SK-MEL-5 (cell line): ENCODE results near the gene NHLRC1. TPM values are rescaled to one million over a fixed set of nuclear protein-coding genes. Genes with fewer than 3 reads are reported as not detected.
A peak's percentile ranks its signal among the peaks of the same experiment; 100 is the strongest.
"Not testable (repeated sequence)": the region's sequence is repeated elsewhere in the genome, so short reads cannot be mapped to it uniquely, and the experiment has no call there.

ENCODE experiments used
- DNase-seq: peaks from one replicate; pipeline ENCODE4 v3.0.0-alpha.2; 2016; ENCODE audit warnings: low read depth, low spot score
- in situ Hi-C: cut with HindIII; loops from 2 replicates; pipeline ENCODE4 v1.10.0; 2016; ENCODE audit warnings: low sequenced_read_pairs, high pct_unique_total_duplicates, low pct_unique_long_range_greater_than_20kb
- polyA plus RNA-seq, 2 experiments: library from polyadenylated mRNA; depleted of rRNA; stranded (reverse); fragments of >200 nt; gene quantifications; 2 replicates each; pipeline ENCODE4 v1.2.3, GENCODE V29; 2015
- total RNA-seq: library from RNA; depleted of rRNA; stranded (reverse); fragments of >200 nt; shearing (Covaris generic); gene quantifications from 2 replicates; pipeline ENCODE4 v1.2.3, GENCODE V29; 2014; rRNA removed

Gene NHLRC1
- 4.4 and 5.0 TPM in 2 replicates for total RNA-seq
- 4.9 and 5.4 TPM in 2 replicates for polyA plus RNA-seq (2015; cell fraction: cytosol; rRNA removed)
- polyA plus RNA-seq (2015; cell fraction: nucleus; rRNA removed), result 0.76 and 3.7 TPM in 2 replicates

- DNase-seq, result peak; percentile 95
- in situ Hi-C loops, result no loop called here
These were observed at the start of gene NHLRC1 for GRCh38 chr6:18122128-18123093. Gene NHLRC1, minus strand, starts transcription at chr6:18122677. Its CDS starts 71 bp downstream, at chr6:18122606.

DNA sequence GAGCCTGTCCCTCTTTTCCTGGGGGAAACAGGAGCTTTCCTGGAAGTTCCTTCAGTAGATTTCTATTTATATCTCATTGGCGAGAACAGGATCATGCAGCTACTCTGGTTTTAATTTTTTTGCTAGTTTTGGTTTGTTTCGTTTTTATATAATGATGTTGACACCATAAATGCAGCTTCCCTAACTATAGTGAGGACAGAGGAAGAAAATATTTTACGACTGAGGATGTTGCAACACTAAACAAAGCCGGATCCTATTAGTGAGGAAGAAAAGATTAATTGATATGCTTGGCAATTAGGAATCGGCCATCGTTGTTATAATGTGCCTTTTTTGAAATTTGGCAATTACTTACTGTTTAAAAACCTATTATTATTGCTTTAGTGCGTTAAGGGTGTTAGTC is 49.4 kb upstream of the NHLRC1 start:
- in situ Hi-C loops, result no loop called here
- no peak for DNase-seq

GRCh38 chr6:18168264-18168663 is 45.8 kb upstream of the NHLRC1 start:
- in situ Hi-C loops, result no loop called here
- no peak for DNase-seq

- in situ Hi-C loops, result no loop called here
- no peak for DNase-seq
These were observed 44.0 kb upstream of the NHLRC1 start for GRCh38 chr6:18166312-18167036.

DNA sequence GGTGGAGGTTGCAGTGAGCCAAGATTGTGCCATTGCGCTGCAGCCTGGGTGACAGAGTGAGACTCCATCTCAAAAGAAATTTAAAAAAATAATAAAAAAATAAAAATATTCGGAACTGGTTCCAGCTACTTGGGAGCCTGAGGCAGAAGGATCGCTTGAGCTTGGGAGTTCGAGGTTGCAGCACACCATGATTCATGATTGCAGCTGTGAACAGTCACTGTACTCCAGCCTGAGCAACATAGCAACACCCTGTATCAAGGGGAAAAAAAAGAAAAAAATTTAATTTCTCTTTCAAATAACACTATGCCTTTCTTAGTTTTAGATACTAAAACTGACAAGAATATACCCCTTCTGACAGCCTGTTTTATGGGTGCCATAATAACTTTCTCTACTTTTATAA is 43.3 kb upstream of the NHLRC1 start:
- in situ Hi-C loops, result no loop called here
- DNase-seq, result no peak

DNA sequence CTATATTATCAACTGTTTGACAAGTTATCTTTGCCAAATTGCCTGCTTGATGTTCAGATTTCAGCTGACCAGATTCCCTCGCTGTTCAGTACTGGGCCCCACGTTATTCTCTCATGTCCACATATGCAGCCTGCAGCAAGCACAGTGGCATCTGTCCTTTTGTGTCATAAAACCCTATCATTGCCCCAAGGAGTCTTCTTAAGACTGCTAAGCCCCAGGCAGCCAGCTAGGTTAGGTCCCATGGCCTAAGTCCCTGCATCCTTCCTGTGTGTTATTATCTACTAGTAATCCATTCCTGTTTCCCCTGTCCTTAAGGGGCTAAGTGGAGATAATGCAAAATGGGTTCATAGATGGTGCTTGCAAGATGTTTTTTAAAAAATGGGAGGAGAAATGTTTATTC is 39.9 kb upstream of the NHLRC1 start:
- DNase-seq, result no peak
- in situ Hi-C loops, result no loop called here

DNA sequence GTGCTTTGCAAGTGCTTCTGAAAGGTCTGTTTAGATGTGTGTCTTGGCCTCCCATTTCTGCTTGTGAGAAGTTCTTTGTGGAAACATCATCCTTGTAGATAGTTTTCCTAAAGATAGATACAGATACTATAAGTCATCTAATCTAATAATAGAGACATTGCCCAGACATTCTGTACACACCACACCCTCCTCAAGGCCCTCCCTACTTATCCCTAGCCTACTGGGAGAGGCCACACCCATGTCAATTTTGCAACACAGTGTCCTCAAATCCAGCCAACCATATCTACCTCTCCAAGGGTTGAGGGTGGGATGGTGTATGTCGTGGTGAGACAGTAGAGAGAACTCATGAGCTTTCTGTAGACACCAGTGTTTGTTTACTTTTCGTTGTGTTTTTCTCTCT is 39.0 kb upstream of the NHLRC1 start:
- in situ Hi-C loops, result no loop called here
- no peak for DNase-seq

- no peak for DNase-seq
- in situ Hi-C loops, result no loop called here
These were observed 38.4 kb upstream of the NHLRC1 start for GRCh38 chr6:18160911-18161310.

- in situ Hi-C loops, result no loop called here
- peak; percentile 53 for DNase-seq
These were observed 33.5 kb upstream of the NHLRC1 start for GRCh38 chr6:18155864-18156421.

DNA sequence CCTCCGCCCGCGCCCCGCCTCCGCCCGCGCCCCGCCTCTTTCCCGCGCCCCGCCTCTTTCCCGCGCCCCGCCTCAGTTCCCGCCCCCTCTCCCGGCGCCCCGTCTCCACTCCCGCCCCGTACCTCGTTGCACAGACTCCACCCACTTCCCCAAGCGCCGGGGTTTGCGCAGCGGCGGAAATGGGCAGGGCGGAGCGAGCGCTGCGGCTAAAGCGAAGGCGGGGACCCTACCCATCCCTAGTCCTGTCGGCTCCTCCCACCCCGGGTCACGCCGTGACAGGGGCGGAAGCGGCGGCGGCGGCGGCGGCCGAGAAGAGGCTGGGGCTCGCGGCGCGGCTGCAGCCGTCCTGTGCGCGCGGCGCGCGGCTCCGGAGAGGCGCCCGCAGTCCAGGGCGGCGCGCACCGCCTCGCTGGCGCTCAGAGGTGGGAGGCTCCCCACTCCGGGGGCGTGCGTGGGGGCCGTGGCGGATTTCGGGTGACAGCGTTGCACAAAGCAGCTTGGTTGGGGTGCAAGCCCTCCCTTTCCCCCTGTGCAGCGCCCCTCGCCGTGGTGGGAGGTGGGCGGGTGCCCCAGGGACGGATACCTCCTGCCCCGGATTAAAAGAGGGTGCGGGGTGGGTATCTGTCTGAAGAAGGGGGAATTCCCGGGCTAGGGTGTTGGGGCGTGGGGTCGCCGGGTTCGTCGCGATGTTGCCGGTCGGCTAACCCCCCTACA is 32.8 kb upstream of the NHLRC1 start, which contains the start of gene KDM1B:
Gene KDM1B (plus strand): TSS at position 273 of the 714 bp plus-strand sequence. CDS start 4,474 bp downstream, outside the sequence.
- in situ Hi-C loops, result no loop called here
- DNase-seq, result peak; percentile 99

GRCh38 chr6:18154507-18155149 is 32.2 kb upstream of the NHLRC1 start, which contains the start of gene TPMT:
Gene TPMT, minus strand, starts transcription at chr6:18155077. Its CDS starts 5,950 bp downstream, at chr6:18149127.
- DNase-seq, result no peak
- in situ Hi-C loops, result no loop called here

GRCh38 chr6:18153311-18153703 is 30.8 kb upstream of the NHLRC1 start:
- in situ Hi-C loops, result no loop called here
- DNase-seq, result no peak

- DNase-seq, result peak; percentile 64
- in situ Hi-C loops, result no loop called here
These were observed 29.3 kb upstream of the NHLRC1 start for GRCh38 chr6:18151801-18152200.

GRCh38 chr6:18151391-18151790 is 28.9 kb upstream of the NHLRC1 start:
- in situ Hi-C loops, DNase-seq: not testable (repeated sequence)

DNA sequence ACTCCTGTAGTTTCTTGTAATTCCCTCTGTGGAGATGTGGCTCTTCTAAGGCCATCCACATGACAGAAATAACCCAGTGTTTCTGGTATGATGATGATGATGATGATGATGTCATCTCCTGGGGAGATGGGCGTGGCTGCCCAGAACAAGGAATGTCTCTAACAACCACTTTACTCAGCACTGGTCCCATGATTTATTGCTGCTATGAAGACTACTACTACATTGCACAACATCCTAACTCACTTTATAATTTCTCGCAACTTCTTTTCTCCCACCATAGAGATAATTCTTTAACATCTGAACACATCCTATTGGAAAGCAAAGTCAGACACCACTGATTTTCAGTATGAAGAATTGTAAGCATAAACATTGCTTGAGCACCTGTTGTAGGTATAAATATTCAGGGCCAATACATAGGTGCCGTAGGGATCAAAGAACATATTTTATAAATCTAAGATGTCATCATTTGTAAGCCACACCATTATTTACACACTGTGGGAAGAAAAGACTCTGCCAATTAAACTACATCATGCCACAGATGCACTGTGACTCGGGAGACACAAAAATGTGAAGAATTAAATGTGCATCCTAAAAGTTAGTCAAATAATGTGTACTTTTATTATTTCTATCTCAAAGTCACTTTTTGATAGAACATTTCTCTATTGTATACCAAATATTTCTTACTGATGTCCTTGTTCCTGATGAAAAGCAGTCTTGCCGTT is 26.0 kb upstream of the NHLRC1 start:
- DNase-seq, result peak; percentile 85
- in situ Hi-C loops, result no loop called here

DNA sequence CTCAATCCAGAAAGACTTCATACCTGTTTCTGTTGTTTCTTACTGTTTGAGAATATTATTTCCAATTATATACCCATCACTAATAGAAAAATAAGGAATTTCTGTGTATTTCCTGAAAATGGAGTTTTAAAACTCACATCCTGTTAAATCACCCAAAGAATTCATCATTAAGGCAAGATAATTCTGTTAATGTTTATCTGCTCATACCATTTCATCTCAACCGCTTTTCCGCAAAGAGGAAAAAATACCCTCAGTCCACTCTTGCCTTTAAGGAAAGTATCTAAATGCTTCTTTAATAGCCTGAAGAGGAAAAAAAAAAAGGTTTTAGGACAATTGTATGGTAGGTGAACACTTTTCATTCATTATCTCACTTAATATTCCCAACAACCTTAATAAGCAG is 25.1 kb upstream of the NHLRC1 start:
- in situ Hi-C loops, result no loop called here
- no peak for DNase-seq
